LoVo (cell line): Measurements from ENCODE around the gene FGF5.
"Not testable (repeated sequence)": the region's sequence is repeated elsewhere in the genome, so short reads cannot be mapped to it uniquely, and the experiment has no call there.

Experiments
- DNase-seq: peaks from one replicate; pipeline ENCODE4 v3.0.0-alpha.2; 2016; ENCODE audit warnings: low spot score

FGF5 gene

GRCh38 chr4:80254114-80254513 is 12.3 kb upstream of the FGF5 start:
- DNase-seq, result no peak

GRCh38 chr4:80255329-80256095 is 11.0 kb upstream of the FGF5 start:
- no peak for DNase-seq

GRCh38 chr4:80257851-80258250 is 8.6 kb upstream of the FGF5 start:
- DNase-seq, result no peak

GRCh38 chr4:80259012-80259411 is 7.5 kb upstream of the FGF5 start:
- DNase-seq, result no peak

- DNase-seq, result no peak
Measured at GRCh38 chr4:80259817-80260216, 6.6 kb upstream of the FGF5 start.

GRCh38 chr4:80261989-80262600 is 4.4 kb upstream of the FGF5 start:
- no peak for DNase-seq

GRCh38 chr4:80263541-80264351 is 2.7 kb upstream of the FGF5 start:
- no peak for DNase-seq

GRCh38 chr4:80264352-80264647 is 2.2 kb upstream of the FGF5 start:
- DNase-seq, result no peak

GRCh38 chr4:80264825-80265224 is 1.6 kb upstream of the FGF5 start:
- no peak for DNase-seq

- DNase-seq, result no peak
Measured at GRCh38 chr4:80265571-80266252, 752 bp upstream of the FGF5 start.

- DNase-seq, result no peak
Measured at GRCh38 chr4:80266902-80267380, 477 bp downstream of the FGF5 start.

GRCh38 chr4:80268081-80268823 is 1.8 kb downstream of the FGF5 start:
- DNase-seq, result no peak

- DNase-seq, result no peak
Measured at GRCh38 chr4:80268936-80269335, 2.5 kb downstream of the FGF5 start.

GRCh38 chr4:80270321-80270720 is 3.9 kb downstream of the FGF5 start:
- DNase-seq, result no peak

GRCh38 chr4:80270868-80271267 is 4.4 kb downstream of the FGF5 start:
- DNase-seq, result no peak

GRCh38 chr4:80271801-80272200 is 5.3 kb downstream of the FGF5 start:
- no peak for DNase-seq

GRCh38 chr4:80276931-80277330 is 10.5 kb downstream of the FGF5 start:
- no peak for DNase-seq

GRCh38 chr4:80279751-80280150 is 13.3 kb downstream of the FGF5 start:
- DNase-seq, result no peak

GRCh38 chr4:80286451-80286850 is 20.0 kb downstream of the FGF5 start:
- DNase-seq, result no peak

GRCh38 chr4:80290665-80291064 is 24.2 kb downstream of the FGF5 start:
- not testable (repeated sequence) for DNase-seq

GRCh38 chr4:80294206-80294605 is 27.7 kb downstream of the FGF5 start:
- DNase-seq, result no peak

GRCh38 chr4:80295336-80295735 is 28.9 kb downstream of the FGF5 start:
- DNase-seq, result no peak
